PC-3 (cell line): ENCODE results near the gene SCFD1. TPM values are rescaled to one million over a fixed set of nuclear protein-coding genes. Genes with fewer than 3 reads are reported as not detected.

Experiments
- ATAC-seq: fragments of 200-7000 bp; cut with Tn5 transposase; 2 replicates; pipeline ENCODE4 v1.9.1; 2020; ENCODE audit warnings: mild to moderate bottlenecking, moderate library complexity
- BruUV-seq: library from RNA; stranded (reverse); fragments of 400-500 nt; replicated peaks from 2 replicates; lab custom pipeline; 2021; lab: Mats Ljungman, UMichigan
- CTCF ChIA-PET: fragments of 300-600 bp; sonication (Branson Sonifier 250); formaldehyde crosslinking; loops from one replicate; lab custom pipeline; 2022; ENCODE audit warnings: antibody characterized with exemption; lab: Charles Lee
- POLR2A ChIA-PET: fragments of 300-600 bp; sonication (Branson Sonifier 250); formaldehyde crosslinking; loops from one replicate; lab custom pipeline; 2022; ENCODE audit warnings: antibody characterized with exemption; ENCODE audit not compliant: unreplicated experiment; lab: Charles Lee
- DNase-seq: peaks from one replicate; pipeline ENCODE4 v3.0.0-alpha.2; 2015
- H2AFZ ChIP-seq: fragments of 300-600 bp; sonication (generic); 2 replicates; pipeline ENCODE4 v1.6.0; 2016; ENCODE audit warnings: antibody characterized with exemption, low read length
- H3F3A ChIP-seq: fragments of 300-600 bp; sonication (generic); one replicate; pipeline ENCODE4 v1.6.0; 2017; ENCODE audit warnings: antibody characterized with exemption, low read length, control low read depth, mild to moderate bottlenecking; ENCODE audit not compliant: unreplicated experiment
- H3K27ac ChIP-seq: fragments of 300-600 bp; sonication (generic); 2 replicates; pipeline ENCODE4 v1.5.1; 2016; ENCODE audit warnings: mild to moderate bottlenecking, low read length
- H3K27me3 ChIP-seq: fragments of 300-600 bp; sonication (generic); 2 replicates; pipeline ENCODE4 v1.6.1; 2016; ENCODE audit warnings: low read length, mixed read lengths
- H3K36me3 ChIP-seq: fragments of 300-600 bp; sonication (generic); 2 replicates; pipeline ENCODE4 v1.6.1; 2016; ENCODE audit warnings: low read depth, mixed run types, low read length, mixed read lengths
- H3K4me1 ChIP-seq: fragments of 300-600 bp; sonication (generic); 2 replicates; pipeline ENCODE4 v1.5.1; 2016; ENCODE audit warnings: low read length; ENCODE audit not compliant: insufficient read depth
- H3K4me2 ChIP-seq: fragments of 300-600 bp; sonication (generic); 2 replicates; pipeline ENCODE4 v1.6.0; 2016; ENCODE audit warnings: low read length
- H3K4me3 ChIP-seq: fragments of 300-600 bp; sonication (generic); 2 replicates; pipeline ENCODE4 v1.5.1; 2016; ENCODE audit warnings: mild to moderate bottlenecking, low read length, mixed read lengths
- H3K79me2 ChIP-seq: fragments of 300-600 bp; sonication (generic); 2 replicates; pipeline ENCODE4 v1.6.1; 2017; ENCODE audit warnings: low read length, mixed read lengths
- H3K9ac ChIP-seq: fragments of 300-600 bp; sonication (generic); 2 replicates; pipeline ENCODE4 v1.6.0; 2016; ENCODE audit warnings: mild to moderate bottlenecking, low read length
- H3K9me2 ChIP-seq: fragments of 300-600 bp; sonication (generic); replicated peaks from 2 replicates; pipeline ENCODE4 v1.6.1; 2016; ENCODE audit warnings: mixed run types, low read length, mixed read lengths
- H3K9me3 ChIP-seq: fragments of 300-600 bp; sonication (generic); 2 replicates; pipeline ENCODE4 v1.6.1; 2016; ENCODE audit warnings: low read length, mixed read lengths
- H4K20me1 ChIP-seq: fragments of 300-600 bp; sonication (generic); 2 replicates; pipeline ENCODE4 v1.6.1; 2016; ENCODE audit warnings: low read length, mixed read lengths
- CTCF ChIP-seq: fragments of 300-600 bp; sonication (generic); conservative IDR thresholded peaks from 2 replicates; pipeline ENCODE4 v1.5.1; 2017; ENCODE audit warnings: antibody characterized with exemption, low read depth, mild to moderate bottlenecking, low read length
- EZH2 ChIP-seq: fragments of 300-600 bp; sonication (generic); IDR thresholded peaks from one replicate; pipeline ENCODE4 v1.6.1; 2017; ENCODE audit warnings: antibody characterized with exemption, mild to moderate bottlenecking, low read length; ENCODE audit not compliant: unreplicated experiment
- EZH2phosphoT487 ChIP-seq: fragments of 300-600 bp; sonication (generic); IDR thresholded peaks from 2 replicates; pipeline ENCODE4 v1.6.1; 2018; ENCODE audit warnings: mild to moderate bottlenecking, antibody characterized with exemption, low read length, borderline replicate concordance
- intact Hi-C: fragments of 100-400 bp; cut with micrococcal nuclease; formaldehyde crosslinking; loops from 2 replicates; pipeline ENCODE4 v1.9.0; 2023
- total RNA-seq: library from RNA; depleted of rRNA; stranded (reverse); fragments of >200 nt; gene quantifications from 2 replicates; pipeline ENCODE4 v1.2.3, GENCODE V29; 2014

The SCFD1 gene
- total RNA-seq, 1 experiment from 2014 or later: 72.3 TPM

GRCh38 chr14:30751646-30752416, 129.7 kb downstream of the SCFD1 start:
- H3K4me2 ChIP-seq: no peak overlapping the region
- no peaks in the 10 kb centered on the region for H3F3A ChIP-seq
- no peaks in the 10 kb centered on the region for H3K9me2 ChIP-seq
- peak; percentile 48; the same call in 1 of the 2 replicates for ATAC-seq
- H4K20me1 ChIP-seq: no peaks in the 10 kb centered on the region
- ChIA-PET CTCF (no interaction called here), POLR2A (interaction anchor here (0.5 to 0.6 kb wide), 3 partner anchors 57 to 697 kb away, joined by 4 to 9 read pairs (median 5); no protein-coding TSS in a partner anchor)
- H3K36me3 ChIP-seq: no peaks in the 10 kb centered on the region
- H3K27me3 ChIP-seq: peaks cover under 1% of the 10 kb centered on the region; the same call in 1 of the 2 replicates
- H3K4me3 ChIP-seq: no peak overlapping the region
- no peak for DNase-seq
- no peaks in the 10 kb centered on the region for H3K4me1 ChIP-seq
- TF ChIP-seq CTCF (peak; percentile 26; the same call in 1 of the 2 replicates), EZH2phosphoT487 (no peak)
- H3K27ac ChIP-seq: no peak overlapping the region
- no peak overlapping the region for H3K9ac ChIP-seq
- BruUV-seq: no TSS peak
- no peaks in the 10 kb centered on the region for H3K79me2 ChIP-seq
- no peak overlapping the region for H2AFZ ChIP-seq
- no peaks in the 10 kb centered on the region for H3K9me3 ChIP-seq
- intact Hi-C loops: no loop called here

- Histone ChIP-seq H3K36me3 (no peaks in the 10 kb centered on the region), H3K79me2 (no peaks in the 10 kb centered on the region), H2AFZ (no peak overlapping the region), H3K27ac (no peak overlapping the region), H3K4me2 (no peak overlapping the region), H3K27me3 (0 out of 2 replicates have a peak, but pooled peaks cover 3% of the 10 kb centered on the region), H3F3A (no peaks in the 10 kb centered on the region), H3K4me1 (no peaks in the 10 kb centered on the region), H3K9me3 (no peaks in the 10 kb centered on the region), H4K20me1 (no peaks in the 10 kb centered on the region), H3K4me3 (no peak overlapping the region), H3K9me2 (no peaks in the 10 kb centered on the region), H3K9ac (no peak overlapping the region)
- no peak for DNase-seq
- no peak for ATAC-seq
- intact Hi-C loops: no loop called here
- BruUV-seq: no TSS peak
- CTCF ChIA-PET: no interaction called here
- POLR2A ChIA-PET: no interaction called here
- TF ChIP-seq EZH2 (no peak), EZH2phosphoT487 (no peak), CTCF (no peak)
Observed at GRCh38 chr14:30753452-30753851, 131.3 kb downstream of the SCFD1 start.

- H2AFZ ChIP-seq: no peak overlapping the region
- no TSS peak for BruUV-seq
- H3K79me2 ChIP-seq: no peaks in the 10 kb centered on the region
- CTCF ChIA-PET: no interaction called here
- H3F3A ChIP-seq: no peaks in the 10 kb centered on the region
- no peak overlapping the region for H3K4me2 ChIP-seq
- H3K27me3 ChIP-seq: peaks cover 7% of the 10 kb centered on the region; the same call in 1 of the 2 replicates
- intact Hi-C loops: no loop called here
- H3K9me3 ChIP-seq: no peaks in the 10 kb centered on the region
- no peak overlapping the region for H3K4me3 ChIP-seq
- no peaks in the 10 kb centered on the region for H4K20me1 ChIP-seq
- TF ChIP-seq EZH2: no peak
- no peak for ATAC-seq
- no peak for DNase-seq
- H3K36me3 ChIP-seq: no peaks in the 10 kb centered on the region
- no peak overlapping the region for H3K27ac ChIP-seq
- POLR2A ChIA-PET: no interaction called here
- no peaks in the 10 kb centered on the region for H3K4me1 ChIP-seq
- no peak overlapping the region for H3K9ac ChIP-seq
- no peaks in the 10 kb centered on the region for H3K9me2 ChIP-seq
Observed at GRCh38 chr14:30754778-30755177, 132.7 kb downstream of the SCFD1 start.
